GM19455 (cell line): ENCODE results near the gene LRRC51.
"Not testable (repeated sequence)": the region's sequence is repeated elsewhere in the genome, so short reads cannot be mapped to it uniquely, and the experiment has no call there.

Source experiments
- ATAC-seq: cut with Tn5 transposase; IDR thresholded peaks from one replicate; pipeline ENCODE4 v1.9.1; 2021; ENCODE audit not compliant: unreplicated experiment

LRRC51 gene

GRCh38 chr11:72103754-72104167, 23.1 kb downstream of the LRRC51 start:
- no peak for ATAC-seq

- no peak for ATAC-seq
These were observed 25.2 kb downstream of the LRRC51 start, which contains the start of gene TOMT for GRCh38 chr11:72105888-72106287. Gene TOMT (plus strand): TSS chr11:72105924. CDS start chr11:72105952, 28 bp downstream.

GRCh38 chr11:72111300-72112142, 30.9 kb downstream of the LRRC51 start:
- ATAC-seq: peak; percentile 2

- peak; percentile 85 for ATAC-seq
These were observed 31.7 kb downstream of the LRRC51 start, which contains the start of gene ANAPC15 for GRCh38 chr11:72112143-72112977. Gene ANAPC15 (minus strand): TSS chr11:72112695. CDS start chr11:72111276, 1,419 bp downstream.

GRCh38 chr11:72112978-72113808, 32.5 kb downstream of the LRRC51 start:
- peak; percentile 1 for ATAC-seq

GRCh38 chr11:72114570-72114969, 33.9 kb downstream of the LRRC51 start:
- no peak for ATAC-seq

- ATAC-seq: no peak
These were observed 35.5 kb downstream of the LRRC51 start for GRCh38 chr11:72116019-72116755.

GRCh38 chr11:72119198-72119597, 38.5 kb downstream of the LRRC51 start:
- ATAC-seq: no peak

GRCh38 chr11:72120930-72121329, 40.3 kb downstream of the LRRC51 start:
- no peak for ATAC-seq

- no peak for ATAC-seq
These were observed 42.0 kb downstream of the LRRC51 start for GRCh38 chr11:72122607-72123006.

- ATAC-seq: no peak
These were observed 42.5 kb downstream of the LRRC51 start for GRCh38 chr11:72123117-72123653.

- no peak for ATAC-seq
These were observed 43.4 kb downstream of the LRRC51 start for GRCh38 chr11:72124046-72124445.

- ATAC-seq: no peak
These were observed 45.3 kb downstream of the LRRC51 start for GRCh38 chr11:72125956-72126355.

- no peak for ATAC-seq
These were observed 47.3 kb downstream of the LRRC51 start for GRCh38 chr11:72127923-72128322.

- ATAC-seq: no peak
These were observed 48.7 kb downstream of the LRRC51 start for GRCh38 chr11:72129381-72129780.

- no peak for ATAC-seq
These were observed 52.0 kb downstream of the LRRC51 start for GRCh38 chr11:72132646-72133045.

GRCh38 chr11:72135473-72135872, 54.8 kb downstream of the LRRC51 start, which contains the start of gene FOLR3:
Gene FOLR3 (plus strand): TSS chr11:72135725. CDS start chr11:72135953, 228 bp downstream.
- not testable (repeated sequence) for ATAC-seq

- no peak for ATAC-seq
These were observed 55.4 kb downstream of the LRRC51 start for GRCh38 chr11:72135891-72136683.

- no peak for ATAC-seq
These were observed 56.1 kb downstream of the LRRC51 start for GRCh38 chr11:72136684-72137262.
